ENCODE results near the gene GALR2.

GALR2 gene

GRCh38 chr17:76086384-76086783 lies 11.8 kb downstream of the GALR2 start:
- no peak for TF ChIP-seq CTCF (IDR thresholded peaks at IDR 0.05; ENCODE audit: low read depth, low read length)
- no peak for DNase-seq (ENCODE audit: low read depth in 2 of 2)
- H3K4me3 ChIP-seq (replicated peaks in 1 of 2; ENCODE audit: low read depth in 2 of 2, low read length in 2 of 2) = no peak overlapping the region

- no peak overlapping the region for H3K4me3 ChIP-seq (replicated peaks in 1 of 2; ENCODE audit: low read depth in 2 of 2, low read length in 2 of 2)
- TF ChIP-seq CTCF (IDR thresholded peaks at IDR 0.05; ENCODE audit: low read depth, low read length) = no peak
- no peak for DNase-seq (ENCODE audit: low read depth in 2 of 2)
These were observed 12.9 kb downstream of the GALR2 start for GRCh38 chr17:76087531-76087930.

DNA sequence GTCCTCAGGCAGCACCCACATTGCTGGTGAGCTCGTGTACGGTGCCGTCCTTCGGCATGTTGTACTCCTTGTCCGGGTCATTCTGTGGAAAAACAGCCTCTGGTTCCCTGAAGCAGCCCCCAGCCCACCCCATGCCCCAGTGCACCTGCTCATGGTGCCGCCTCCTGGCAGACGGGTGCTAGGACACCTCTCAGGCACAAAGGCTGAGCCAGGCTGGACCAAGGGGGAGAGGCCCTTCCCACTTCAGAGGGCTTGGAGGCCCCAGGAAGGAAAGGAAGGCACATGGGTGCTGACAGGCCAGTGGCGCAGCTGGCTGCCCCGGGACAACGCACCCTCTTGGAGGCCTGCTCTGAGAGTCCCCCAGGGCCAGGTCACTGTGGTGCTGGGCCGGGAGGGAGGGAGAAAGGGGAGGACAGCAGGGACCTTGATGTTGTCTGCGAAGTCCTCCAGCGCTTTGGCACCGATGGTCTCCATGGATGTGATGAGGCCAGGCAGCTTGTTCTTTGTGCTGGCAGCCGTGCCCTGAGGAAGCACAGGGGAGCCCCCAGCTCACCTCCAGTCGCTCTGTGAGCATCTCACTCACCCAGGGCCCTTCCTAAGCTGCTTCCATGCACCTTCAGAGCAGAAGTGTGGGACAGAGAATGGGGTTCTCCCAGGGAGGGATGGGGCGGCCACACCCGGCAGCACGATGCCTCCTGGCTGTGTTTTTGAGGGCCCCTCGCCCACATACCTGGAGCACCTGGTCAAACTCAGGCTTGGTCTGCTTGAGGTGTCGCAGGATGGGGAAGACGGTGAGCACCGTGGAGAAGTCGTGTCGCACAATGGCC lies 13.7 kb downstream of the GALR2 start:
- H3K4me3 ChIP-seq (replicated peaks in 1 of 2; ENCODE audit: low read depth in 2 of 2, low read length in 2 of 2) = no peak overlapping the region
- no peak for TF ChIP-seq CTCF (IDR thresholded peaks at IDR 0.05; ENCODE audit: low read depth, low read length)
- DNase-seq (ENCODE audit: low read depth in 2 of 2) = no peak

GRCh38 chr17:76088868-76089576 lies 14.4 kb downstream of the GALR2 start:
- DNase-seq (ENCODE audit: low read depth in 2 of 2) = no peak
- H3K4me3 ChIP-seq (replicated peaks in 1 of 2; ENCODE audit: low read depth in 2 of 2, low read length in 2 of 2) = no peak overlapping the region
- no peak for TF ChIP-seq CTCF (IDR thresholded peaks at IDR 0.05; ENCODE audit: low read depth, low read length)

- no peak for TF ChIP-seq CTCF (IDR thresholded peaks at IDR 0.05; ENCODE audit: low read depth, low read length)
- no peak for DNase-seq (ENCODE audit: low read depth in 2 of 2)
- no peak overlapping the region for H3K4me3 ChIP-seq (replicated peaks in 1 of 2; ENCODE audit: low read depth in 2 of 2, low read length in 2 of 2)
These were observed 15.3 kb downstream of the GALR2 start for GRCh38 chr17:76089680-76090516.

- no peak overlapping the region for H3K4me3 ChIP-seq (replicated peaks in 1 of 2; ENCODE audit: low read depth in 2 of 2, low read length in 2 of 2)
- TF ChIP-seq CTCF (IDR thresholded peaks at IDR 0.05; ENCODE audit: low read depth, low read length) = no peak
- DNase-seq (ENCODE audit: low read depth in 2 of 2) = no peak
These were observed 16.0 kb downstream of the GALR2 start for GRCh38 chr17:76090517-76091129.
